Right lobe of liver (tissue), 4 donors: Measurements from ENCODE around the gene SLC4A11.

Experiments
- POLR2A ChIP-seq: fragments of 450-650 bp; IDR thresholded peaks from one replicate; pipeline ENCODE4 v1.6.1; 2017; ENCODE audit warnings: antibody characterized with exemption, mild to moderate bottlenecking
- TF ChIP-seq, protein P1 (sequence below), 4 donors: fragments of 200-600 bp in 3 of 4; fragments of 450-650 bp in 1 of 4; IDR thresholded peaks; one replicate each; pipeline versions ENCODE4 v1.5.1 to v1.8.0; 2016 to 2022; ENCODE audit warnings: antibody characterized with exemption in 4 of 4, mild to moderate bottlenecking in 2 of 4
- donor health status: DM: no; HTN: no; CAD: no.
- donor health status: DM: no; HTN: no; CAD: no.
- donor health status: DM: no; HTN: yes; CAD: no.

DNA sequence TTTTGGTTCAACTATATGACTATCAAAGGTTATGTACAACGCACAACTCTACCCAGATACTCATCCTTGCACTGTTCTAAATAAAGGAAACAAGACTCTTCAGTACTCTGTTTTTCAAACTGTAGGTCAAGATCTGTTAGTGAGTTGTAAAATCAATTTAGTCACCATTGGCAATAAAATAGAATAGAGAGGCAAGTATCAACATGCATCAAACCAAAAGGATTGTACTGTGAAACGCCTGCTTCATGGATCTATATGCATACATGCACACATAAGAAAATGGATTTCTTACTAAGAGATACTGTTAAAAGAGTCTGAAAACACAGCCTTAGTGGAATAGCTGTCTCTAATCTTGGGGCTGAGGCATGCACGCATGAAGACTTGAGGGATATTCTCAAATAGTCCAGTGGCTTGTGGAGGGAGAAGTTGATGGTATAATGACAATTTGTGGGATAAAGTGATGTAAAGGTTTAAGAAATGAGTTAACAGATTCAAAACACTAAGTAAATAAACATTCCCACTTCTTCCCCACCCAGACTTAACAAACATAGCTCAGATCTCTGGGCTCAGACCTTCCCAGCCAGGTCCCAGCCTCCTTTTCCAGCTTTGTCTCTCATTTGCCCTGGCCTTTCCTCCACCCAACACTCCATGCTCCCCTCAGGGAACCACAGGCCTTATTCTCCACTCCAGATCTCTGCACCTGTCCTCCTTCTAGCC is 54.9 kb downstream of the SLC4A11 start:
- TF ChIP-seq, protein P1, sequence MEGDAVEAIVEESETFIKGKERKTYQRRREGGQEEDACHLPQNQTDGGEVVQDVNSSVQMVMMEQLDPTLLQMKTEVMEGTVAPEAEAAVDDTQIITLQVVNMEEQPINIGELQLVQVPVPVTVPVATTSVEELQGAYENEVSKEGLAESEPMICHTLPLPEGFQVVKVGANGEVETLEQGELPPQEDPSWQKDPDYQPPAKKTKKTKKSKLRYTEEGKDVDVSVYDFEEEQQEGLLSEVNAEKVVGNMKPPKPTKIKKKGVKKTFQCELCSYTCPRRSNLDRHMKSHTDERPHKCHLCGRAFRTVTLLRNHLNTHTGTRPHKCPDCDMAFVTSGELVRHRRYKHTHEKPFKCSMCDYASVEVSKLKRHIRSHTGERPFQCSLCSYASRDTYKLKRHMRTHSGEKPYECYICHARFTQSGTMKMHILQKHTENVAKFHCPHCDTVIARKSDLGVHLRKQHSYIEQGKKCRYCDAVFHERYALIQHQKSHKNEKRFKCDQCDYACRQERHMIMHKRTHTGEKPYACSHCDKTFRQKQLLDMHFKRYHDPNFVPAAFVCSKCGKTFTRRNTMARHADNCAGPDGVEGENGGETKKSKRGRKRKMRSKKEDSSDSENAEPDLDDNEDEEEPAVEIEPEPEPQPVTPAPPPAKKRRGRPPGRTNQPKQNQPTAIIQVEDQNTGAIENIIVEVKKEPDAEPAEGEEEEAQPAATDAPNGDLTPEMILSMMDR (IDR thresholded peaks at IDR 0.05), result no peak
- TF ChIP-seq POLR2A, result no peak
